ENCODE measurements around the gene WNT3A. TPM values are rescaled to one million over a fixed set of nuclear protein-coding genes. Genes with fewer than 3 reads are reported as not detected.

Gene WNT3A
- total and polyA plus RNA-seq, 2 experiments from 2014 or later, result not detected

GRCh38 chr1:228089519-228090380, 83.0 kb downstream of the WNT3A start:
- H3K36me3 ChIP-seq, result peaks cover 3% of the 10 kb centered on the region
- H3K4me3 ChIP-seq, result no peak overlapping the region
- H3K27me3 ChIP-seq, result no peaks in the 10 kb centered on the region
- no peak for DNase-seq (ENCODE audit: low read depth in 1 of 2, low spot score in 1 of 2)
- H3K4me1 ChIP-seq (ENCODE audit: low read depth), result peaks cover 46% of the 10 kb centered on the region
- no peak overlapping the region for H3K27ac ChIP-seq
- no peak for TF ChIP-seq CTCF (IDR thresholded peaks at IDR 0.05; ENCODE audit: low read depth, low read length)
- H3K9me3 ChIP-seq (ENCODE audit: low read depth), result no peaks in the 10 kb centered on the region

- Histone ChIP-seq H3K36me3 (peaks cover 3% of the 10 kb centered on the region), H3K4me1 (ENCODE audit: low read depth) (peaks cover 37% of the 10 kb centered on the region), H3K4me3 (no peak overlapping the region), H3K27ac (no peak overlapping the region), H3K27me3 (no peaks in the 10 kb centered on the region), H3K9me3 (ENCODE audit: low read depth) (no peaks in the 10 kb centered on the region)
- TF ChIP-seq CTCF (IDR thresholded peaks at IDR 0.05; ENCODE audit: low read depth, low read length), result no peak
- DNase-seq (ENCODE audit: low read depth in 1 of 2, low spot score in 1 of 2), result peak in 1 of 2 donors; percentile 15
Observed at GRCh38 chr1:228090613-228091081, 83.8 kb downstream of the WNT3A start.

GRCh38 chr1:228091084-228091483, 84.3 kb downstream of the WNT3A start:
- peaks cover 32% of the 10 kb centered on the region for H3K4me1 ChIP-seq (ENCODE audit: low read depth)
- no peaks in the 10 kb centered on the region for H3K9me3 ChIP-seq (ENCODE audit: low read depth)
- peak overlapping the region; percentile 23 for H3K27ac ChIP-seq
- peaks cover 3% of the 10 kb centered on the region for H3K36me3 ChIP-seq
- no peak for DNase-seq (ENCODE audit: low read depth in 1 of 2, low spot score in 1 of 2)
- no peak for TF ChIP-seq CTCF (IDR thresholded peaks at IDR 0.05; ENCODE audit: low read depth, low read length)
- H3K4me3 ChIP-seq, result no peak overlapping the region
- H3K27me3 ChIP-seq, result no peaks in the 10 kb centered on the region

- Histone ChIP-seq H3K27ac (no peak overlapping the region), H3K36me3 (peaks cover 3% of the 10 kb centered on the region), H3K9me3 (ENCODE audit: low read depth) (no peaks in the 10 kb centered on the region), H3K27me3 (no peaks in the 10 kb centered on the region), H3K4me3 (no peak overlapping the region), H3K4me1 (ENCODE audit: low read depth) (peaks cover 20% of the 10 kb centered on the region)
- no peak for TF ChIP-seq CTCF (IDR thresholded peaks at IDR 0.05; ENCODE audit: low read depth, low read length)
- no peak for DNase-seq (ENCODE audit: low read depth in 1 of 2, low spot score in 1 of 2)
Observed at GRCh38 chr1:228092342-228093049, 85.7 kb downstream of the WNT3A start.

- DNase-seq (ENCODE audit: low read depth in 1 of 2, low spot score in 1 of 2), result no peak
- Histone ChIP-seq H3K9me3 (ENCODE audit: low read depth) (no peaks in the 10 kb centered on the region), H3K36me3 (peaks cover 7% of the 10 kb centered on the region), H3K27me3 (no peaks in the 10 kb centered on the region), H3K4me3 (no peak overlapping the region), H3K27ac (no peak overlapping the region), H3K4me1 (ENCODE audit: low read depth) (peaks cover 12% of the 10 kb centered on the region)
- no peak for TF ChIP-seq CTCF (IDR thresholded peaks at IDR 0.05; ENCODE audit: low read depth, low read length)
Observed at GRCh38 chr1:228093050-228093906, 86.5 kb downstream of the WNT3A start.
